K562 (cell line): Measurements from ENCODE around the gene LRRK1. TPM values are rescaled to one million over a fixed set of nuclear protein-coding genes. Genes with fewer than 3 reads are reported as not detected.

Experiments used
- ATAC-seq: fragments of 200-7000 bp; cut with Tn5 transposase; 3 replicates; pipeline ENCODE4 v1.9.1; 2020; ENCODE audit warnings: moderate library complexity
- BruUV-seq: library from RNA; stranded (reverse); fragments of 400-500 nt; replicated peaks from 2 replicates; lab custom pipeline; 2021; lab: Mats Ljungman, UMichigan
- CTCF ChIA-PET: fragments of 300-600 bp; formaldehyde crosslinking; extraction: SDS; loops from one replicate; lab custom pipeline; 2021; ENCODE audit warnings: low intra/inter-chr PET ratio; lab: Yijun Ruan, JAX
- POLR2A ChIA-PET: fragments of 300-600, 350-650 bp; sonication (Branson Sonifier 250); formaldehyde crosslinking; extraction: SDS; loops from one replicate; lab custom pipeline; 2021; ENCODE audit warnings: antibody characterized with exemption, inconsistent platforms; lab: Yijun Ruan, JAX
- DNase-seq, 4 experiments: peaks; one replicate each; pipeline versions ENCODE4 v3.0.0 to v3.0.0-alpha.2; 2011 to 2018; ENCODE audit warnings: low spot score in 3 of 4, mixed read lengths in 3 of 4; ENCODE audit errors: extremely low read depth in 1 of 4
- FAIRE-seq: peaks from 2 replicates; lab custom pipeline; 2011; peaks lifted over from hg19 to GRCh38; lab: Jason Lieb, UNC
- H2AFZ ChIP-seq: 2 replicates; pipeline ENCODE4 v1.6.0; 2011; ENCODE audit warnings: low read depth, low read length, control low read depth, inconsistent platforms
- H3K27ac ChIP-seq: fragments of 200-600 bp; 3 replicates; pipeline ENCODE4 v1.8.0; 2011; ENCODE audit warnings: low read depth, mild to moderate bottlenecking, control low read depth, inconsistent platforms, low read length, moderate library complexity, mixed read lengths; ENCODE audit errors: extremely low read depth
- H3K27me3 ChIP-seq, 2 experiments: fragments of 300-600 bp in 1 of 2; 2 replicates in 1 of 2; 3 replicates in 1 of 2; pipeline versions ENCODE4 v1.6.0 to v1.8.0; 2011; ENCODE audit warnings: inconsistent platforms in 2 of 2, low read length in 2 of 2, mild to moderate bottlenecking in 1 of 2, mixed read lengths in 1 of 2, moderate library complexity in 1 of 2; ENCODE audit not compliant: control insufficient read depth in 2 of 2, insufficient read depth in 2 of 2
- H3K36me3 ChIP-seq: fragments of 300-600 bp; 3 replicates; pipeline ENCODE4 v1.8.0; 2011; ENCODE audit warnings: mild to moderate bottlenecking, low read length, inconsistent platforms; ENCODE audit not compliant: control insufficient read depth, insufficient read depth
- H3K4me1 ChIP-seq, 2 experiments: fragments of 200-600 bp in 1 of 2; replicated peaks in 1 of 2; 2 replicates in 1 of 2; 3 replicates in 1 of 2; pipeline versions ENCODE4 v1.5.1 to v1.8.0; 2011; ENCODE audit warnings: inconsistent platforms in 2 of 2, low read length in 2 of 2, mild to moderate bottlenecking in 1 of 2, mixed read lengths in 1 of 2, moderate library complexity in 1 of 2; ENCODE audit not compliant: control insufficient read depth in 2 of 2, insufficient read depth in 2 of 2
- H3K4me2 ChIP-seq: 2 replicates; pipeline ENCODE4 v1.6.1; 2011; ENCODE audit warnings: low read length, control low read depth, inconsistent platforms, mixed read lengths; ENCODE audit not compliant: insufficient read depth
- H3K4me3 ChIP-seq: fragments of 200-600 bp; sonication (generic), shearing (Covaris generic); 2 replicates; pipeline ENCODE4 v1.5.1; 2016; ENCODE audit warnings: control low read depth, inconsistent platforms
- H3K79me2 ChIP-seq: fragments of 200-600 bp; 3 replicates; pipeline ENCODE4 v1.8.0; 2011; ENCODE audit warnings: low read length, inconsistent platforms; ENCODE audit not compliant: control insufficient read depth, insufficient read depth
- H3K9ac ChIP-seq, 2 experiments: 2 replicates each; pipeline versions ENCODE4 v1.6.0 to v1.6.1; 2011; ENCODE audit warnings: low read depth in 2 of 2, low read length in 2 of 2, control low read depth in 1 of 2, inconsistent platforms in 1 of 2, mild to moderate bottlenecking in 1 of 2, mixed read lengths in 1 of 2; ENCODE audit not compliant: insufficient read depth in 1 of 2
- H3K9me1 ChIP-seq: one replicate; pipeline ENCODE4 v1.6.0; 2011; ENCODE audit warnings: inconsistent platforms, mild to moderate bottlenecking, low read length, moderate library complexity; ENCODE audit not compliant: control insufficient read depth, insufficient read depth
- H3K9me3 ChIP-seq: replicated peaks from 2 replicates; pipeline ENCODE4 v1.5.1; 2011; ENCODE audit warnings: low read depth, low read length, inconsistent platforms; ENCODE audit not compliant: control insufficient read depth, insufficient read depth
- H4K20me1 ChIP-seq: replicated peaks from 2 replicates; pipeline ENCODE4 v1.6.1; 2011; ENCODE audit warnings: low read length, inconsistent platforms, mixed read lengths; ENCODE audit not compliant: control insufficient read depth, insufficient read depth
- CBX2 ChIP-seq: fragments of 200-600 bp; sonication (generic); IDR thresholded peaks from one replicate; pipeline ENCODE4 v1.6.1; 2012; ENCODE audit warnings: mild to moderate bottlenecking, low read length, inconsistent platforms; ENCODE audit not compliant: insufficient read depth, poor library complexity, severe bottlenecking
- DMBX1 ChIP-seq: fragments of 250-450 bp; sonication (Bioruptor Pico); IDR thresholded peaks from 2 replicates; pipeline ENCODE4 v1.8.0; 2022; ENCODE audit warnings: inconsistent platforms, mild to moderate bottlenecking, moderate library complexity, borderline replicate concordance
- EP400 ChIP-seq: fragments of 450-650 bp; IDR thresholded peaks from 2 replicates; pipeline ENCODE4 v1.6.1; 2017; ENCODE audit warnings: antibody characterized with exemption, mild to moderate bottlenecking, moderate library complexity
- FOXP1 ChIP-seq: sonication (generic); formaldehyde crosslinking; IDR thresholded peaks from 2 replicates; pipeline ENCODE4 v1.8.0; 2022; ENCODE audit warnings: mild to moderate bottlenecking, missing genetic modification reagents
- GABPB2 ChIP-seq: fragments of 250-450 bp; sonication (Bioruptor Pico); conservative IDR thresholded peaks from 2 replicates; pipeline ENCODE4 v1.5.1; 2021; ENCODE audit warnings: mild to moderate bottlenecking
- GTF2E2 ChIP-seq: fragments of 200-800 bp; sonication (Bioruptor generic); IDR thresholded peaks from 2 replicates; pipeline ENCODE4 v1.6.1; 2016; ENCODE audit warnings: missing genetic modification characterization, missing compliant biosample characterization
- KAT2B ChIP-seq: IDR thresholded peaks from one replicate; pipeline ENCODE4 v1.6.1; 2012; ENCODE audit warnings: low read depth, mild to moderate bottlenecking, control low read depth, inconsistent platforms, low read length, moderate library complexity
- MTA1 ChIP-seq: fragments of 450-650 bp; IDR thresholded peaks from 2 replicates; pipeline ENCODE4 v1.6.1; 2017; ENCODE audit warnings: borderline replicate concordance
- PHB2 ChIP-seq: fragments of 450-650 bp; IDR thresholded peaks from 2 replicates; pipeline ENCODE4 v1.6.1; 2017; ENCODE audit warnings: low read depth
- ZNF12 ChIP-seq: sonication (generic); formaldehyde crosslinking; IDR thresholded peaks from 2 replicates; pipeline ENCODE4 v1.4.0; 2020; ENCODE audit warnings: mild to moderate bottlenecking, missing genetic modification reagents
- ZNF184 ChIP-seq: sonication (generic); formaldehyde crosslinking; IDR thresholded peaks from 2 replicates; pipeline ENCODE4 v1.5.0; 2020; ENCODE audit warnings: missing genetic modification reagents
- ZNF232 ChIP-seq: sonication (generic); formaldehyde crosslinking; IDR thresholded peaks from 2 replicates; pipeline ENCODE4 v1.8.0; 2022; ENCODE audit warnings: mild to moderate bottlenecking, missing genetic modification reagents
- ZNF239 ChIP-seq: fragments of 250-450 bp; sonication (Bioruptor Pico); IDR thresholded peaks from 2 replicates; pipeline ENCODE4 v1.4.0; 2020; ENCODE audit warnings: mild to moderate bottlenecking
- ZNF282 ChIP-seq: sonication (generic); formaldehyde crosslinking; IDR thresholded peaks from 2 replicates; pipeline ENCODE4 v1.8.1; 2023; ENCODE audit warnings: missing genetic modification reagents
- ZNF408 ChIP-seq: fragments of 250-450 bp; sonication (Bioruptor Pico); IDR thresholded peaks from 2 replicates; pipeline ENCODE4 v1.4.0; 2020; ENCODE audit warnings: low read depth, mild to moderate bottlenecking, moderate library complexity
- ZNF431 ChIP-seq: sonication (generic); formaldehyde crosslinking; IDR thresholded peaks from 2 replicates; pipeline ENCODE4 v1.8.0; 2022; ENCODE audit warnings: mild to moderate bottlenecking, missing genetic modification reagents
- ZNF444 ChIP-seq: fragments of 250-450 bp; sonication (Bioruptor Pico); IDR thresholded peaks from 2 replicates; pipeline ENCODE4 v1.4.0; 2020; ENCODE audit warnings: mild to moderate bottlenecking, moderate library complexity
- WGBS: fragments of 100-300 bp; shearing (Covaris generic); methylation state at CpG from one replicate; pipeline ENCODE4 v1.1.6; 2016; ENCODE audit warnings: low coverage, mixed read lengths; ENCODE audit not compliant: insufficient coverage; ENCODE audit errors: missing lambda C conversion rate; 5-methylcytosine and 5-hydroxymethylcytosine counted together
- in situ Hi-C: fragments of 300-500 bp; cut with MboI; formaldehyde crosslinking; loops from 4 replicates; pipeline ENCODE4 v1.15.0; 2018; ENCODE audit warnings: inconsistent platforms, mixed read lengths
- intact Hi-C: fragments of 100-400 bp; cut with micrococcal nuclease; formaldehyde crosslinking; loops from 2 replicates; pipeline ENCODE4 v1.14.2; 2022
- polyA plus RNA-seq, 8 experiments: library from polyadenylated mRNA; depleted of rRNA in 4 of 8; stranded (reverse) in 5 of 8; unstranded in 3 of 8; fragments of >200 nt; fragmentation: Nextera tagmentation in 2 of 8; fragmentation: Illumina TruSeq in 1 of 8; extraction: Ambion mirVana in 2 of 8; extraction: Trizol in 1 of 8; gene quantifications; 2 replicates each; pipeline versions ENCODE4 v1.2.1 to v1.2.3, GENCODE V29; 2011 to 2014; ENCODE audit warnings: inconsistent platforms in 1 of 8, missing spikeins in 1 of 8
- total RNA-seq, 7 experiments: library from RNA; depleted of rRNA in 6 of 7; stranded (reverse); fragments of >200 nt in 6 of 7; fragmentation: Illumina TruSeq in 2 of 7; extraction: Trizol in 2 of 7; gene quantifications; 2 replicates each; pipeline versions ENCODE4 v1.2.1 to v1.2.3, GENCODE V29; 2011 to 2021; ENCODE audit warnings: low replicate concordance in 1 of 7
- TF ChIP-seq, protein P1 (sequence below): fragments of 450-650 bp; IDR thresholded peaks from 2 replicates; pipeline ENCODE4 v1.6.1; 2016; ENCODE audit warnings: borderline replicate concordance
- TF ChIP-seq, protein P2 (sequence below): fragments of 450-650 bp; IDR thresholded peaks from 2 replicates; pipeline ENCODE4 v1.7.0; 2016; ENCODE audit warnings: borderline replicate concordance

The LRRK1 gene
- total and polyA plus RNA-seq, 9 of the 15 experiments (the other 6 are each of a cell fraction or from before 2014, with no cell fraction given): 0.01 to 1.5 (median 0.11) TPM

DNA sequence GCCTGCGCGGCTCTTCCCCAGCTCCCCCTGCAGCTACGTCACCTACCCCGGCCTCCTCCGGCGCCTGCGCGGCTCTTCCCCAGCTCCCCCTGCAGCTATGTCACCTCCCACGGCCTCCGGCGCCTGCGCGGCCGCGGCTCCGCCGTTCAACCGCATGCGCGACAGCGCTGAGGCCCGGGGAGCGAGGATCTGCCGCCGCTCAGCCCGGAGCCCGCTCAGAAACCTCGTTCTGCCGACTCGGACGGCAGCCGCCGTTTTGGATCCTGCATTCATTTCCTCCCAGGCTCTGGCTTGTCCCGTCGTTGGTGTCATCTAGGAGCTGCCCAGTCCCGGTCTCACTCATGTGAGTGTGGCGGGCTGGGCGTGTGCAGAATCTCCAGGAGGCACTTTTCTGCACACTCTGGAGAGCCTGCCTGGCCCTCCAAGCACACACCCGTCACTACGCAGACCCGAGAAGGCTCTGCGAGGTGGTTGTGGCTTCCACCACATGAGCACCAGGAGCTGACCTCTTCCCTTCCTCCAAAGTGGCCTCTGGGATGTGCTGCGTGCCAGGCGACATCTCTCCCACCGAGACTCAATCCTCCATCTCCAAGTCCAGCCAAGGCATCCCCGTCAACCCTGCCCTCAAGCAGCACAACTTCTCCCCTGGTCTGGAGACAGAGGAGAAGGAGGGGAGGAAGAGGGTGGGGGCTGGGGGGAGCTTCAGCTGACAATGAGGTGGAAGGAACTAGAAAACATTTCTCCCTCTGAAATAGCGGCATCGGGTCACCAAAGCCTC lies 167.4 kb downstream of the LRRK1 start:
- ATAC-seq: peak; percentile 91
- H3K36me3 ChIP-seq: no peaks in the 10 kb centered on the region
- WGBS: under 1% methylated on average over 32 of the region's 48 CpGs
- H2AFZ ChIP-seq: peak overlapping the region; percentile 90
- peak; percentile 90 to 93 (median 91) for DNase-seq
- H3K27me3 ChIP-seq: peaks cover 7 to 15% of the 10 kb centered on the region in 2 experiments; a peak in 3 of 5 replicates
- in situ Hi-C loops: loop anchor here (5.0 kb wide), 1 partner anchor 171 kb away; no protein-coding TSS in a partner anchor
- intact Hi-C loops: loop anchor here (5.0 kb wide), 2 partner anchors 61 to 69 kb away; no protein-coding TSS in a partner anchor
- H3K9me1 ChIP-seq: no peaks in the 10 kb centered on the region
- H3K4me3 ChIP-seq: peak overlapping the region; percentile 51
- ChIA-PET CTCF (interaction anchor here (3.2 kb wide), 1 partner anchor 170 kb away, joined by 29 read pairs; no protein-coding TSS in a partner anchor), POLR2A (interaction anchor here (0.6 to 1.4 kb wide), 9 partner anchors 10 to 184 kb away, joined by 3 to 11 read pairs (median 4); partner anchors contain the start of gene CHSY1)
- no peaks in the 10 kb centered on the region for H4K20me1 ChIP-seq
- H3K79me2 ChIP-seq: peaks cover 8% of the 10 kb centered on the region; the same call in 1 of the 3 replicates
- H3K9ac ChIP-seq: peak overlapping the region; percentile 93 to 98
- peak overlapping the region; percentile 90 for H3K27ac ChIP-seq
- H3K4me1 ChIP-seq: peaks cover 11 to 39% of the 10 kb centered on the region in 2 experiments; a peak in 4 of 5 replicates
- H3K9me3 ChIP-seq: no peaks in the 10 kb centered on the region
- peak overlapping the region; percentile 88 for H3K4me2 ChIP-seq
- BruUV-seq: TSS peak; percentile 97
- peak; percentile 73 for FAIRE-seq
- no peak for TF ChIP-seq ZNF282 (CRISPR knock-in tag)
- 0 out of 2 replicates have a peak, but pooled peaks have one; percentile 29 for TF ChIP-seq DMBX1
- TF ChIP-seq ZNF12 (CRISPR knock-in tag): 0 out of 2 replicates have a peak, but pooled peaks have one; percentile 51
- peak; percentile 77 for TF ChIP-seq EP400
- TF ChIP-seq, protein P1, sequence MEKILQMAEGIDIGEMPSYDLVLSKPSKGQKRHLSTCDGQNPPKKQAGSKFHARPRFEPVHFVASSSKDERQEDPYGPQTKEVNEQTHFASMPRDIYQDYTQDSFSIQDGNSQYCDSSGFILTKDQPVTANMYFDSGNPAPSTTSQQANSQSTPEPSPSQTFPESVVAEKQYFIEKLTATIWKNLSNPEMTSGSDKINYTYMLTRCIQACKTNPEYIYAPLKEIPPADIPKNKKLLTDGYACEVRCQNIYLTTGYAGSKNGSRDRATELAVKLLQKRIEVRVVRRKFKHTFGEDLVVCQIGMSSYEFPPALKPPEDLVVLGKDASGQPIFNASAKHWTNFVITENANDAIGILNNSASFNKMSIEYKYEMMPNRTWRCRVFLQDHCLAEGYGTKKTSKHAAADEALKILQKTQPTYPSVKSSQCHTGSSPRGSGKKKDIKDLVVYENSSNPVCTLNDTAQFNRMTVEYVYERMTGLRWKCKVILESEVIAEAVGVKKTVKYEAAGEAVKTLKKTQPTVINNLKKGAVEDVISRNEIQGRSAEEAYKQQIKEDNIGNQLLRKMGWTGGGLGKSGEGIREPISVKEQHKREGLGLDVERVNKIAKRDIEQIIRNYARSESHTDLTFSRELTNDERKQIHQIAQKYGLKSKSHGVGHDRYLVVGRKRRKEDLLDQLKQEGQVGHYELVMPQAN: peak; percentile 42; the same call in 1 of the 2 replicates
- 0 out of 2 replicates have a peak, but pooled peaks have one; percentile 61 for TF ChIP-seq ZNF431 (CRISPR knock-in tag)
- TF ChIP-seq FOXP1: no peak
- no peak; the same call in 1 of the 2 replicates for TF ChIP-seq MTA1
- no peak for TF ChIP-seq ZNF444 (CRISPR knock-in tag)
- TF ChIP-seq PHB2: no peak
- no peak for TF ChIP-seq ZNF239
- TF ChIP-seq GTF2E2: no peak
- no peak; the same call in 1 of the 2 replicates for TF ChIP-seq GABPB2 (CRISPR knock-in tag)
- peak; percentile 62; the same call in 1 of the 2 replicates for TF ChIP-seq ZNF232 (CRISPR knock-in tag)
- no peak for TF ChIP-seq KAT2B
- no peak for TF ChIP-seq ZNF408
- TF ChIP-seq ZNF184 (CRISPR knock-in tag): no peak
- TF ChIP-seq, protein P2, sequence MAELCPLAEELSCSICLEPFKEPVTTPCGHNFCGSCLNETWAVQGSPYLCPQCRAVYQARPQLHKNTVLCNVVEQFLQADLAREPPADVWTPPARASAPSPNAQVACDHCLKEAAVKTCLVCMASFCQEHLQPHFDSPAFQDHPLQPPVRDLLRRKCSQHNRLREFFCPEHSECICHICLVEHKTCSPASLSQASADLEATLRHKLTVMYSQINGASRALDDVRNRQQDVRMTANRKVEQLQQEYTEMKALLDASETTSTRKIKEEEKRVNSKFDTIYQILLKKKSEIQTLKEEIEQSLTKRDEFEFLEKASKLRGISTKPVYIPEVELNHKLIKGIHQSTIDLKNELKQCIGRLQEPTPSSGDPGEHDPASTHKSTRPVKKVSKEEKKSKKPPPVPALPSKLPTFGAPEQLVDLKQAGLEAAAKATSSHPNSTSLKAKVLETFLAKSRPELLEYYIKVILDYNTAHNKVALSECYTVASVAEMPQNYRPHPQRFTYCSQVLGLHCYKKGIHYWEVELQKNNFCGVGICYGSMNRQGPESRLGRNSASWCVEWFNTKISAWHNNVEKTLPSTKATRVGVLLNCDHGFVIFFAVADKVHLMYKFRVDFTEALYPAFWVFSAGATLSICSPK: no peak
- TF ChIP-seq CBX2: no peak
